Gastroesophageal sphincter (tissue), 3 donors: ENCODE data around the gene SLC24A5.

ENCODE experiments used
- CTCF ChIP-seq, 4 experiments: fragments of 200-600 bp in 2 of 4; fragments of 450-650 bp in 2 of 4; sonication (generic) in 1 of 4; IDR thresholded peaks; one replicate each; pipeline ENCODE4 v1.5.1; 2017 to 2019; ENCODE audit warnings: antibody characterized with exemption in 4 of 4, mild to moderate bottlenecking in 2 of 4, moderate library complexity in 2 of 4
- EP300 ChIP-seq: sonication (generic); formaldehyde crosslinking; IDR thresholded peaks from one replicate; pipeline ENCODE4 v1.6.1; 2017; ENCODE audit warnings: antibody characterized with exemption, mild to moderate bottlenecking

GRCh38 chr15:48086133-48086532, 34.7 kb upstream of the SLC24A5 start:
- TF ChIP-seq CTCF (IDR thresholded peaks at IDR 0.05) (no peak), EP300 (no peak)
